DMS 273 (cell line): Measurements from ENCODE around the gene TMTC3.

Source experiments
- DNase-seq: peaks from one replicate; lab custom pipeline; 2025; ENCODE audit not compliant: unreplicated experiment; lab: John Stamatoyannopoulos, UW

Gene TMTC3

GRCh38 chr12:88223519-88223918 is 81.4 kb downstream of the TMTC3 start:
- DNase-seq, result no peak

GRCh38 chr12:88225776-88226175 is 83.7 kb downstream of the TMTC3 start:
- DNase-seq, result no peak

- no peak for DNase-seq
Observed at GRCh38 chr12:88227263-88227662, 85.2 kb downstream of the TMTC3 start.

GRCh38 chr12:88227871-88228270 is 85.8 kb downstream of the TMTC3 start:
- no peak for DNase-seq

GRCh38 chr12:88228720-88229119 is 86.6 kb downstream of the TMTC3 start:
- no peak for DNase-seq

GRCh38 chr12:88230271-88230670 is 88.2 kb downstream of the TMTC3 start:
- DNase-seq, result no peak

- no peak for DNase-seq
Observed at GRCh38 chr12:88235183-88235833, 93.2 kb downstream of the TMTC3 start.

GRCh38 chr12:88237954-88238353 is 95.8 kb downstream of the TMTC3 start:
- no peak for DNase-seq

- no peak for DNase-seq
Observed at GRCh38 chr12:88238406-88238805, 96.3 kb downstream of the TMTC3 start.

GRCh38 chr12:88241862-88242570 is 99.9 kb downstream of the TMTC3 start:
- no peak for DNase-seq

- DNase-seq, result no peak
Observed at GRCh38 chr12:88242571-88242925, 100.4 kb downstream of the TMTC3 start.

GRCh38 chr12:88242939-88243338 is 100.8 kb downstream of the TMTC3 start:
- no peak for DNase-seq

GRCh38 chr12:88243982-88244381 is 101.9 kb downstream of the TMTC3 start:
- no peak for DNase-seq

- DNase-seq, result no peak
Observed at GRCh38 chr12:88245905-88246304, 103.8 kb downstream of the TMTC3 start.

- no peak for DNase-seq
Observed at GRCh38 chr12:88247241-88247643, 105.1 kb downstream of the TMTC3 start.

GRCh38 chr12:88248606-88249005 is 106.5 kb downstream of the TMTC3 start:
- DNase-seq, result no peak
